Astrocyte of the spinal cord (primary cell): ENCODE measurements around the gene CORO2B.

Source experiments
- DNase-seq: peaks from one replicate; pipeline ENCODE4 v3.0.0; 2011; ENCODE audit warnings: low read depth, low spot score
- H3K4me3 ChIP-seq: 2 replicates; pipeline ENCODE4 v1.5.1; 2011; ENCODE audit warnings: low read depth, mild to moderate bottlenecking, low read length, moderate library complexity
- CTCF ChIP-seq: IDR thresholded peaks from 2 replicates; pipeline ENCODE4 v1.5.1; 2012; ENCODE audit warnings: low read depth, mild to moderate bottlenecking, low read length, inconsistent platforms
- in situ Hi-C: cut with HindIII; loops from 2 replicates; pipeline ENCODE4 v1.10.0; 2017; ENCODE audit warnings: low sequenced_read_pairs

CORO2B gene

GRCh38 chr15:68765602-68766368 lies 187.0 kb downstream of the CORO2B start:
- TF ChIP-seq CTCF: no peak
- DNase-seq: no peak
- no peak overlapping the region for H3K4me3 ChIP-seq
- in situ Hi-C loops: no loop called here

GRCh38 chr15:68767833-68768232 lies 189.0 kb downstream of the CORO2B start:
- DNase-seq: no peak
- in situ Hi-C loops: no loop called here
- no peak for TF ChIP-seq CTCF
- no peak overlapping the region for H3K4me3 ChIP-seq

- in situ Hi-C loops: no loop called here
- H3K4me3 ChIP-seq: no peak overlapping the region
- DNase-seq: no peak
- TF ChIP-seq CTCF: no peak
These were observed 189.5 kb downstream of the CORO2B start for GRCh38 chr15:68768321-68768720.

- no peak overlapping the region for H3K4me3 ChIP-seq
- no peak for TF ChIP-seq CTCF
- no peak for DNase-seq
- in situ Hi-C loops: no loop called here
These were observed 190.9 kb downstream of the CORO2B start for GRCh38 chr15:68769702-68770101.

DNA sequence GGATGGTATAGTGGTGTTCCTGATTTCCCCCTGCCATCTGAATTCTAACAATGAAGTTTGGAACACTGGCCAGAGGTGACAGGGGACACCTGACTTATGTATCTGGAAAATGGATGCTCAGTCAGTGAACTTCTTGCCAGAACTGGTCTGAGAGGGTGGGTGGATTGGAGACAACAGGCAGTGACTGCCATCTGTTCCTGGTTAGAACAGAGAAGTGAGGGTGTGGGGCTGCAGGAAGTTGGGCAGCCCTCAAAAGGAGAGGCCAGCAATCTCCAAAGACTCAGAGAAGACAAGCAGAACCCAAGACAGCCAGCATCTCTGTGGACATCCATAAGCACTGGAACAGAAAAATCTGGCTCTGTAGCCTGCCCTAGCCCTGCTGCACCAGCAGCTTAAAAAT lies 191.4 kb downstream of the CORO2B start:
- H3K4me3 ChIP-seq: no peak overlapping the region
- in situ Hi-C loops: no loop called here
- no peak for DNase-seq
- TF ChIP-seq CTCF: no peak

DNA sequence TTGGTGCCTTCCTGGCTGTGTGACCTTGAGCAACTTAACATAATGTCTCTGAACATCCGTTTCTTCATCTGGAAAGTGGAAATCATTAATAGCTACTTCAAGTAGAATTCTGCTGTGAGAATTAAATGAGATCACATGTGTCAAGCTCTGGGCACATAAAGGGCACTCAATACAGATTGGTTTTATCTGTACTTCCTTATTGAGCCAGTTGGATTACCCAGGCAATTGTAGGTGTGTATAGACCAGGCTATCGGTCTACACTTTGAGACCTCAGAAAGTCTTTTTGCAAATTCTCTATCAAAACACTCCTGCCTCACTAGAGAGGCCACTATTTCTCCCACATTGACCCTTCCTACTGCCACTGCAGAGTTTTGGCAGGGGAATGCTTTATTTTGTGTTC lies 194.2 kb downstream of the CORO2B start:
- no peak for DNase-seq
- no peak overlapping the region for H3K4me3 ChIP-seq
- no peak for TF ChIP-seq CTCF
- in situ Hi-C loops: no loop called here

DNA sequence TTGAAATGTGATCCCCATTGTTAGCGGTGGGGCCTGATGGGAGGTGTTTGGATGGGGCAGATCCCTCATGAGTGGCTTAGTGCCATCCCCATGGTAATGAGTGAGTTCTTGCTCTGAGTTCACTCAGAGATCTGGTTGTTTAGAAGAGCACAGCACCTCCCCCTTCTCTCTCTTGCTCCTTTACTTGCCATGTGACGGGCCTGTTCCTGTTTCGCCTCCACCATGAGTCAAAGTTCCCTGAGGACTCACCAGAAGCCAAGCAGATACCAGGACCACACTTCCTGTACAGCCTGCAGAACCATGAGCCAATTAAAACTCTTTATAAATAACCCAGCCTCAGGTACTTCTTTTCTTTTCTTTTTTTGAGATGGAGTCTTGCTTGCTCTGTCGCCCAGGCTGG lies 195.3 kb downstream of the CORO2B start:
- TF ChIP-seq CTCF: no peak
- H3K4me3 ChIP-seq: no peak overlapping the region
- no peak for DNase-seq
- in situ Hi-C loops: no loop called here
